Endodermal cell (in vitro differentiated cells): ENCODE results near the gene IL10RB. TPM values are rescaled to one million over a fixed set of nuclear protein-coding genes. Genes with fewer than 3 reads are reported as not detected.

Experiments
- DNase-seq: peaks from one replicate; pipeline ENCODE4 v3.0.0-alpha.2; 2017
- H3K27ac ChIP-seq: 2 replicates; pipeline ENCODE4 v1.5.1; 2013; ENCODE audit warnings: mild to moderate bottlenecking, low read depth, low read length, moderate library complexity
- H3K27me3 ChIP-seq: 2 replicates; pipeline ENCODE4 v1.6.1; 2013; ENCODE audit warnings: mild to moderate bottlenecking, low read length, moderate library complexity; ENCODE audit not compliant: insufficient read depth, control insufficient read depth, poor library complexity, severe bottlenecking
- H3K36me3 ChIP-seq: 2 replicates; pipeline ENCODE4 v1.7.0; 2013; ENCODE audit warnings: mild to moderate bottlenecking, low read length, moderate library complexity; ENCODE audit not compliant: control insufficient read depth, insufficient read depth
- H3K4me1 ChIP-seq: one replicate; pipeline ENCODE4 v1.7.0; 2013; ENCODE audit warnings: low read length; ENCODE audit not compliant: control insufficient read depth, insufficient read depth
- H3K4me3 ChIP-seq: 2 replicates; pipeline ENCODE4 v1.5.1; 2013; ENCODE audit warnings: mild to moderate bottlenecking, low read length, moderate library complexity
- H3K9ac ChIP-seq: 2 replicates; pipeline ENCODE4 v1.6.1; 2013; ENCODE audit warnings: mild to moderate bottlenecking, low read length, moderate library complexity; ENCODE audit not compliant: poor library complexity, severe bottlenecking; ENCODE audit errors: extremely low read depth
- H3K9me3 ChIP-seq: 2 replicates; pipeline ENCODE4 v1.6.1; 2013; ENCODE audit warnings: mild to moderate bottlenecking, low read length, moderate library complexity; ENCODE audit not compliant: control insufficient read depth
- H3K27ac Mint-ChIP-seq: 2 replicates; pipeline ENCODE4 v1.8.0; 2020; ENCODE audit warnings: mixed read lengths
- H3K27me3 Mint-ChIP-seq: 2 replicates; pipeline ENCODE4 v1.8.0; 2021; ENCODE audit warnings: mild to moderate bottlenecking, mixed read lengths; ENCODE audit not compliant: insufficient read depth
- H3K36me3 Mint-ChIP-seq: 2 replicates; pipeline ENCODE4 v1.8.0; 2020; ENCODE audit warnings: low read depth, mixed read lengths
- H3K4me1 Mint-ChIP-seq: 2 replicates; pipeline ENCODE4 v1.8.0; 2020; ENCODE audit warnings: mixed read lengths
- H3K4me3 Mint-ChIP-seq: 2 replicates; pipeline ENCODE4 v1.8.0; 2020; ENCODE audit warnings: mild to moderate bottlenecking, moderate library complexity, mixed read lengths
- H3K9me3 Mint-ChIP-seq: 2 replicates; pipeline ENCODE4 v1.8.0; 2020; ENCODE audit warnings: mild to moderate bottlenecking, mixed read lengths
- CTCF ChIP-seq: fragments of 200-600 bp; sonication (generic); conservative IDR thresholded peaks from 2 replicates; pipeline ENCODE4 v1.5.0; 2021; ENCODE audit warnings: antibody characterized with exemption, mild to moderate bottlenecking
- WGBS, 2 experiments: methylation state at CpG; one replicate each; pipeline versions ENCODE4 v1.1.5 to v1.1.7; 2013; ENCODE audit warnings: missing lambda C conversion rate in 2 of 2, mixed read lengths in 1 of 2; ENCODE audit not compliant: insufficient coverage in 1 of 2, insufficient read length in 1 of 2; 5-methylcytosine and 5-hydroxymethylcytosine counted together
- total RNA-seq, 2 donors: library from RNA; stranded (reverse); fragmentation: NEBNext Ultra II Directional in 1 of 2; extraction: Animal tissue kit (Norgen Biotek cat#: 25700) in 1 of 2; gene quantifications; 2 replicates in 1 of 2; 3 replicates in 1 of 2; pipeline ENCODE4 v1.2.1, GENCODE V29; 2021

Gene IL10RB
- total RNA-seq, 2 donors from 2014 or later = 4.1 to 5.3 TPM

- no peak overlapping the region for H3K27ac ChIP-seq
- no peaks in the 10 kb centered on the region for H3K27me3 ChIP-seq
- no peaks in the 10 kb centered on the region for H3K36me3 ChIP-seq
- 67 to 76% methylated on average over 3 of the region's 4 CpGs for WGBS, 2 experiments
- no peaks in the 10 kb centered on the region for H3K4me1 Mint-ChIP-seq
- H3K4me3 Mint-ChIP-seq = no peak overlapping the region
- no peak overlapping the region for H3K4me3 ChIP-seq
- H3K27ac Mint-ChIP-seq = no peak overlapping the region
- no peak for TF ChIP-seq CTCF
- peaks cover 6% of the 10 kb centered on the region for H3K9me3 ChIP-seq
- H3K36me3 Mint-ChIP-seq = no peaks in the 10 kb centered on the region
- H3K9ac ChIP-seq = no peak overlapping the region
- peaks cover 2% of the 10 kb centered on the region for H3K9me3 Mint-ChIP-seq
- H3K4me1 ChIP-seq = no peaks in the 10 kb centered on the region
- H3K27me3 Mint-ChIP-seq = peaks cover 9% of the 10 kb centered on the region
- no peak for DNase-seq
These were observed 47.9 kb downstream of the IL10RB start for GRCh38 chr21:33314111-33314510.

- Mint-ChIP-seq H3K36me3 (no peaks in the 10 kb centered on the region), H3K27me3 (peaks cover 9% of the 10 kb centered on the region), H3K4me3 (no peak overlapping the region), H3K9me3 (peaks cover 2% of the 10 kb centered on the region), H3K4me1 (no peaks in the 10 kb centered on the region), H3K27ac (no peak overlapping the region)
- 74 to 85% methylated on average over 4 of the region's 5 CpGs for WGBS, 2 experiments
- Histone ChIP-seq H3K27me3 (no peaks in the 10 kb centered on the region), H3K36me3 (no peaks in the 10 kb centered on the region), H3K9me3 (no peaks in the 10 kb centered on the region), H3K4me1 (no peaks in the 10 kb centered on the region), H3K9ac (no peak overlapping the region), H3K4me3 (no peak overlapping the region), H3K27ac (no peak overlapping the region)
- no peak for DNase-seq
- no peak for TF ChIP-seq CTCF
These were observed 50.0 kb downstream of the IL10RB start for GRCh38 chr21:33315946-33316710.

GRCh38 chr21:33317145-33317544 lies 51.0 kb downstream of the IL10RB start:
- WGBS, 2 experiments = 81 to 88% methylated on average over 3 to 6 of the region's 6 CpGs
- Mint-ChIP-seq H3K27ac (no peak overlapping the region), H3K27me3 (peaks cover 9% of the 10 kb centered on the region), H3K4me3 (no peak overlapping the region), H3K9me3 (peaks cover 2% of the 10 kb centered on the region), H3K36me3 (no peaks in the 10 kb centered on the region), H3K4me1 (no peaks in the 10 kb centered on the region)
- Histone ChIP-seq H3K27me3 (no peaks in the 10 kb centered on the region), H3K4me3 (no peak overlapping the region), H3K4me1 (no peaks in the 10 kb centered on the region), H3K27ac (no peak overlapping the region), H3K9me3 (no peaks in the 10 kb centered on the region), H3K9ac (no peak overlapping the region), H3K36me3 (no peaks in the 10 kb centered on the region)
- no peak for DNase-seq
- TF ChIP-seq CTCF = no peak
